Measurements from ENCODE around the gene ANGPT4.

The ANGPT4 gene

DNA sequence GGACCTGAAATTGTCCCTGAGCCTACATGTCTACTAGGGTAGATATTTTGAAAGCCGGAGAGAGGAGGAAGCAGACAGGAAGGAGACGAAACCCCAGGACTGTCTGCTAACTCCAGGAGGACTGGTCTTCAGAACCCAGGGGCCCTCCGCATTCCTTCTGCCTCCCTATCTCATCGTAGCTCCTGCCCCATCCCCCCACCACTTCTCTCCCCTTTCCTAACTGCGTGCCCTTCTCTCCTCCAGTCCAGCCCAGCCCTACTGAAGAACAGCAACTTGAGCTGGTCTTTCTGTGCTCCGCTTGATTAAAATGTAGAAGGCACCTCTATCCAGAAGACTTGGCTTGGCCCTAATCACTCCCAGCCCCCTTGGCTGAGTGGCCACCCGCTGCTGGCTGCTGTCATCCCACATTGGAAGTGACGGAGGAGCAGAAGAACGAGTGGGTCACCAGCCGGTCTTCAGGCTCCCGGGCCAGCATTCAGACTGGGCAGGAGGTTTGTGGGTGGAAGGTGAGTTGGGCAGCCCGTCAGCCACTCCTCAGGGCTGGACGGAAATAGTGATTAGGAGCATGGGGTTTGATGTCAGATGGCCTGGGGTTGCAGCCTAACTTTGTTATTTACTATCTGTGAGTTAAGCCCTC, 28.8 kb upstream of the ANGPT4 start:
- intact Hi-C loops (cut with DNase I) = no loop called here
- DNase-seq = peak in 1 of 42 donors; percentile 4

GRCh38 chr20:944148-944547, 28.0 kb upstream of the ANGPT4 start:
- DNase-seq = peak in 1 of 42 donors; percentile 8
- intact Hi-C loops (cut with DNase I) = no loop called here

DNA sequence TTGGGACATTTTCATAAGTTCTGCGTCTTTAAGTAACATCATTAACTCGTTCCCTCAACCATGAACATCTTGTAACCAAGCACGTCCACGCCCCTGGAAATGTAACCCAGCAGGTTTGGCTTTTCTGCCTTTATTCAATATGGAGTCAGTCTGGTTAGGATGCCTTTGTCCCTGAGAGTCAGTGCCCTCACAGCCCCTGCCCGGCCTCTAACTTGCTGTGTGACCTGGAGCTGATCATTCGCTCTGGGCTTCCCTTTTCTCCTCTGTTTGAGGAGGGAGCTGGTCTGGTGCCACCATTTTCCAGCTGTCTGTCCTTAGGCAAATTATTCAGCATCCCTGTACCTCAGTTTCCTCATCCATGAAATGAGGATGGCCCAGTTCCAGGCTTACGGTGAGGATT, 26.5 kb upstream of the ANGPT4 start:
- intact Hi-C loops (cut with DNase I) = no loop called here
- peak in 1 of 42 donors; percentile 19 for DNase-seq

- peak in 1 of 42 donors; percentile 13 for DNase-seq
- intact Hi-C loops (cut with DNase I) = no loop called here
Observed at GRCh38 chr20:940926-941325, 24.8 kb upstream of the ANGPT4 start.

- DNase-seq = peak in 1 of 42 donors; percentile 13
- intact Hi-C loops (cut with DNase I) = no loop called here
Observed at GRCh38 chr20:939606-940005, 23.5 kb upstream of the ANGPT4 start.

- DNase-seq = peak in 1 of 42 donors; percentile 22
- intact Hi-C loops (cut with DNase I) = no loop called here
Observed at GRCh38 chr20:934186-934840, 18.2 kb upstream of the ANGPT4 start.

DNA sequence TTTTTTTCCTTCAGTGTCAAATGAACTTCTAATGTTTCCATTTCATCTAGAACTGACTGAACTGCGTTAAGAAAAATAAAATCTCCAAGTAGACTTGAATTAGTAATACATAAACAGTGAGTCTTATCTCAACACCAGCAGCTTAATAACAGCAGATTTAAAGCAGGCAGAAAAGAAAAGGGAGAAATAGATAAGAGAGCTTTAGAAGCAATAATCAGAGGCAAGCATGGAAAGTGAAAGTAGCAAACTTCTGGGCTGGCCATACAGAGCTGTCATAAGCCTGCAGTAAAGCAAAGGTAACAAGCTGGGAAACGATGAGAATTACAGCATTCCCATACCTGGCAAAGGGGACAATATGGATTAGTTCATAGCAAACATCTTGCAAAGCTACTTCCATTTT, 16.9 kb upstream of the ANGPT4 start:
- intact Hi-C loops (cut with DNase I) = no loop called here
- DNase-seq = no peak

DNA sequence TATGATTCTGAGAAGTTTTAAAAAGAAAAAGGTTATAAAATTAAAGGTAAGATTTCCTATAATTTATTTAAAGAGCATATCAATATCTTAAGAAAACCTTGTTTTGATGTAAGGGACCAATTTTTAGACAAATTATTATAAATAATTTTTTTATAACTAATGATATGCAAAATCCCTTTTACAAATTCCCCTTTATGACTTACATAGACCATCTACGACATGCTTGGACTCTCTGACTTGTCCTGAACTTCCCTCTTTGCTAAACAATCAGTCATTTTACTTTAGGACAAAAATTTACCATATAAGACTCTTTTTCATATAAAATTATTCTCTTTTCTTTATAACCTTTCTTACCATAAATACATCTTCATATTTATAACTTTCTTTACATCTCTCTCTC, 15.3 kb upstream of the ANGPT4 start:
- intact Hi-C loops (cut with DNase I) = no loop called here
- no peak for DNase-seq

DNA sequence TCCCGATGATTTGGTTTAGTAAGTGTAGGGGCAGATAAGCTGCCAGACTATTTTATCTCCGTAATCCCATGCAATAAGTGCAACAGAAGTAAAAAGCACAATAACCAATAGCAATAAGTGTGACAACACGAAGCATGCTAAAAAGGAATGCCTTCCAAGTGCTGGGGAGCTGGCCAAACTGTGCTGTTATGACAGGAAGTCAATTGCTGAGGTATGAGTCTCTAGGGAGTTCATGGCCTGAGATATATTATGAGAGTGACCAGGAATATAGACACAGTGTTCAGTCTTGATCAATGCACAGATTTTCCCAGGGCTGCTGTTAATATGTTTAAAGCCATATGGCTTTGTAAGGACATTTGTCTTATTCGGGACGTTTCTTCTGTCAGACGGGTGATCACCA, 10.5 kb upstream of the ANGPT4 start:
- no peak for DNase-seq
- intact Hi-C loops (cut with DNase I) = no loop called here

- intact Hi-C loops (cut with DNase I) = no loop called here
- peak in 1 of 42 donors; percentile 27 for DNase-seq
Observed at GRCh38 chr20:925516-925915, 9.4 kb upstream of the ANGPT4 start.

DNA sequence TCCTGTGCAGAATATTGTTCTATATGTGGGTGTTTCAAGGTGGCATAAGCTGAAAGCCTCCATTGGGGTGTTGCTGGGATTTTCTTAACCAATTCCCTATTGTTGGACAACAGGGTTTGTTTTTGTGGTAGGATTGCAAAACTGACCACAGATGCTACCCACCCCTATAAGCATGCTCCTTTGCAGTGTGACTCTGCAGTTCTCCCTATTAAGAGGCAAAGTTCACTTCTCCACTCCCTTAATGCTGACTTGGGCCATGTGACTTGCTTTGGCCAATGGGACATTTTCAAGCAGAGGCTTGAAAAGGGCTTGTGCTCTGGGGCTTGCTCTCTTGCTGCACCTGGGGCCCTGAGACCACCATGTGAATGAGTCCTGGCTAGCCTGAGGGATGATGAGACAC, 8.5 kb upstream of the ANGPT4 start:
- intact Hi-C loops (cut with DNase I) = no loop called here

GRCh38 chr20:922781-923180, 6.6 kb upstream of the ANGPT4 start:
- peak in 1 of 42 donors; percentile 32 for DNase-seq

More for the DNA sequence above, 8.5 kb upstream of the ANGPT4 start:
- peak in 1 of 42 donors; percentile 3 for DNase-seq

GRCh38 chr20:921068-921467, 4.9 kb upstream of the ANGPT4 start:
- intact Hi-C loops (cut with DNase I) = no loop called here
- DNase-seq = peak in 1 of 42 donors; percentile 25

More at GRCh38 chr20:922781-923180, 6.6 kb upstream of the ANGPT4 start:
- intact Hi-C loops (cut with DNase I) = no loop called here

- DNase-seq = no peak
- intact Hi-C loops (cut with DNase I) = no loop called here
Observed at GRCh38 chr20:920311-920710, 4.2 kb upstream of the ANGPT4 start.

GRCh38 chr20:919491-919916, 3.4 kb upstream of the ANGPT4 start:
- intact Hi-C loops (cut with DNase I) = no loop called here
- no peak for DNase-seq

GRCh38 chr20:917416-917815, 1.3 kb upstream of the ANGPT4 start:
- intact Hi-C loops (cut with DNase I) = no loop called here
- peak in 1 of 42 donors; percentile 13 for DNase-seq

DNA sequence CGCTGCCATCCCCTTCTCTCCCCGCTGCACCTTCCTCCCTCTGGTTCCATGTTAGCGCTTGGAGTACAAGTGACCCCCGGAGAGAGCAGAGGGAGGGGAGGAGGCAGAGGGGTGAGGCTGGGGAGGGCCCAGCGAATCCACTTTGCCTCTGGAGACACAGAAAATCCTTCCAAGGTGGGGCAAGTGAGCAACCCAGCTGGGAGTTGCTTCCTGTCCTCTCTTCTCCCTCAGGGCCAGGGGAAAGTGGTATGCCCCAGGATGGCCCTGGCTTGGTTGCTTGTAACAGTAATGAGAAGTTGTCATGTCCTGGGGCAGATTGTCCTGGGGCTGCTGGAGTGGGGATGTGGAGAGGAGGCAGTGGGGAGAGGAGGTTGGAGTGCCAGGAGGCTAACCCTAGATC, 691 bp upstream of the ANGPT4 start:
- intact Hi-C loops (cut with DNase I) = no loop called here
- peak in 1 of 42 donors; percentile 33 for DNase-seq

DNA sequence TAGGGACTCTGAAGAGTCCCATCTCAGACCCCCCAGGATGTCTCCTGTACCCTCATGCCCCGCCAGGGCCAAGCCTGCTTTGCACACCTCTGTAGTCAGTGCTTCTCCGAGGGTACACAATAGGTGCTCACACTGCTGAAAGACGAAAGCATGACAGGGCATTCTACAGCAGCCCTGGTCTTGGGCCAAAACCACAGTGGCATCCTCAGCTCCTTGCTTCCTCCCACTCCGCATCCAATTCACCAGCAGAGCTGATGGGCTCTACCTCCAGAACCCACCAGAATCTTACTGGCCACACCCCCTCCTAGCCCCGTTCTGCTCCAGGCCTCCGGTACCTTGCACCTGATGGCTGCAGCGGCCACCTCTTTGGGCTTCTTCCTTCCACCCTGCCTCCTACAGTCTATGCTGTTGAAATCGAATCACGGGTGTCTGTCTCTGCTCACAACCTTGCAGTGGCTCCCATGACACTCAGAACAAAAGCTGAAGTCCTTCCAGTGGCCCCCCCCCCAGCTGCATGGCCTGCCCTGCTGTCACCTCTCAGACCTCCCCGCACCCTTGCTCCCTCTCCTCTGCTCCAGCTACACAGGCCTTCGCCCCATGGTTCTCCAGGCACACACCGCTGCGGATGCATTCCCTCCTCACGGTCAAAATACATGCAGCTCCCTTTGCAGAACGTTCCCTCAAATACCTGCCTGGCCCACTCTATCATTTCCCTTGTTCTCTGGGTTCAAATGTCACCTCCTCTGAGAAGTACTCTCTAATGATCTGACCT, 1.2 kb downstream of the ANGPT4 start:
- DNase-seq = peak in 1 of 42 donors; percentile 34
- intact Hi-C loops (cut with DNase I) = no loop called here

DNA sequence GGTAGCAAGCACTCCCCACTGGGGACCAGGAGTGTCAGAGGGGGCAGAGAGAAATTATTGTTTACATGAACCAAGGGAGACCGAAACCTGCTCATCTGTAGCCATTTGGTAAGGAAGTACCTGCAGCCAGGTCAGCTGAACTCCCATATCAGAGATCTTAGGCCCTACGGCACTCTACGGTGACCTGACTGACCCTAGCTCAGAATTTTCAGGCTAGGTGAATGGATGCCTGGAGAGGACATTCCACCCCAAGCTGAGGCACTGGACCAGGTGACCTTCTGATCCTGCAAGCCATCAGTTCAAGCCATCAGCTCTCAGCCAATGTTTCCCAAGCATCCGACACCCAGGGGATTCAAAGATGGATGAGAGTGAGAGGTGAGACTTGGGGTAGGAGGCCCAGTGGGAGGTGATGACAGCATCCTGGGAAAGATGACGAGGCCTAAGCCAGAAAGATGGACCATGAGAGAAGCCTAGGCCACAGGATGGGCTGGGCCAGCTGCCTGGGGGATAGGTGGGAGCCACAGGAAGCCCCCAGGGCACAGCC, 2.8 kb downstream of the ANGPT4 start:
- DNase-seq = peak in 1 of 42 donors; percentile 8
- intact Hi-C loops (cut with DNase I) = no loop called here
